Thyroid gland (tissue), 4 donors: ENCODE measurements around the gene TMEM164. TPM values are rescaled to one million over a fixed set of nuclear protein-coding genes. Genes with fewer than 3 reads are reported as not detected.
"Not testable (repeated sequence)": the region's sequence is repeated elsewhere in the genome, so short reads cannot be mapped to it uniquely, and the experiment has no call there.

Experiments
- DNase-seq, 2 donors: peaks; one replicate each; pipeline ENCODE4 v3.0.0-alpha.2; 2019
- H3K27ac ChIP-seq, 3 donors: fragments of 200-600 bp; sonication (generic); 1 replicate in 2 of 3; 2 replicates in 1 of 3; pipeline ENCODE4 v1.5.1; 2016 to 2019; ENCODE audit warnings: mild to moderate bottlenecking in 1 of 3, moderate library complexity in 1 of 3
- H3K27me3 ChIP-seq: fragments of 200-600 bp; sonication (generic); one replicate; pipeline ENCODE4 v1.5.1; 2019
- H3K36me3 ChIP-seq, 2 donors: fragments of 200-600 bp; sonication (generic); one replicate each; pipeline ENCODE4 v1.5.1; 2016 to 2019
- H3K4me1 ChIP-seq, 2 donors: fragments of 200-600 bp; sonication (generic); one replicate each; pipeline ENCODE4 v1.5.1; 2017 to 2019
- H3K4me3 ChIP-seq, 3 donors: fragments of 200-600 bp; sonication (generic); replicated peaks in 1 of 3; 1 replicate in 2 of 3; 2 replicates in 1 of 3; pipeline ENCODE4 v1.5.1; 2016; ENCODE audit warnings: mild to moderate bottlenecking in 1 of 3
- H3K9me3 ChIP-seq: fragments of 200-600 bp; sonication (generic); one replicate; pipeline ENCODE4 v1.5.1; 2017
- CTCF ChIP-seq, 6 experiments: fragments of 200-600 bp in 3 of 6; fragments of 450-650 bp in 3 of 6; sonication (generic) in 3 of 6; IDR thresholded peaks; one replicate each; pipeline ENCODE4 v1.5.1; 2016 to 2019; ENCODE audit warnings: antibody characterized with exemption in 6 of 6, mild to moderate bottlenecking in 2 of 6, inconsistent platforms in 1 of 6, moderate library complexity in 1 of 6
- POLR2A ChIP-seq, 2 donors: fragments of 450-650 bp; IDR thresholded peaks; one replicate each; pipeline ENCODE4 v1.6.1; 2017; ENCODE audit warnings: antibody characterized with exemption in 2 of 2, mild to moderate bottlenecking in 2 of 2, moderate library complexity in 1 of 2
- WGBS, 2 donors: methylation state at CpG; one replicate each; pipeline ENCODE4 v1.1.5; 2017; 5-methylcytosine and 5-hydroxymethylcytosine counted together
- intact Hi-C: fragments of 100-400 bp; cut with DNase I; formaldehyde crosslinking; loops from one replicate; pipeline ENCODE4 v1.15.1; 2023
- total RNA-seq, 4 donors: library from RNA; depleted of rRNA; stranded (reverse); fragments of >200 nt; gene quantifications; one replicate each; pipeline ENCODE4 v1.2.3, GENCODE V29; 2016

Gene TMEM164
- total RNA-seq, 4 donors from 2014 or later = 28.8 to 40.0 (median 33.8) TPM

- H3K36me3 ChIP-seq = no peaks in the 10 kb centered on the region
- no peak overlapping the region for H3K27ac ChIP-seq
- whole genome bisulfite sequencing, 2 donors = 94 to 100% methylated on average over 1 to 2 of the region's 2 CpGs
- DNase-seq = no peak
- intact Hi-C loops = no loop called here
- H3K27me3 ChIP-seq = no peaks in the 10 kb centered on the region
- TF ChIP-seq POLR2A (IDR thresholded peaks at IDR 0.05) (no peak), CTCF (IDR thresholded peaks at IDR 0.05) (no peak)
- H3K4me3 ChIP-seq = no peak overlapping the region
- H3K9me3 ChIP-seq = no peaks in the 10 kb centered on the region
- H3K4me1 ChIP-seq = no peaks in the 10 kb centered on the region
Measured at GRCh38 chrX:109964390-109964789, 38.5 kb upstream of the TMEM164 start.

GRCh38 chrX:109966246-109966645 is 36.7 kb upstream of the TMEM164 start:
- Histone ChIP-seq H3K27ac (no peak overlapping the region), H3K27me3 (no peaks in the 10 kb centered on the region), H3K4me3 (no peak overlapping the region), H3K4me1 (no peaks in the 10 kb centered on the region), H3K36me3 (no peaks in the 10 kb centered on the region), H3K9me3 (no peaks in the 10 kb centered on the region)
- TF ChIP-seq CTCF (IDR thresholded peaks at IDR 0.05) = no peak
- TF ChIP-seq POLR2A (IDR thresholded peaks at IDR 0.05) = no peak
- intact Hi-C loops = no loop called here
- no peak for DNase-seq
- WGBS, 2 donors = 80 to 86% methylated on average over 1 of the region's 1 CpG

GRCh38 chrX:109967156-109967555 is 35.8 kb upstream of the TMEM164 start:
- Histone ChIP-seq H3K9me3 (no peaks in the 10 kb centered on the region), H3K36me3 (no peaks in the 10 kb centered on the region), H3K4me1 (no peaks in the 10 kb centered on the region), H3K4me3 (no peak overlapping the region), H3K27ac (no peak overlapping the region), H3K27me3 (no peaks in the 10 kb centered on the region)
- WGBS, 2 donors = 82 to 93% methylated on average over 3 of the region's 3 CpGs
- intact Hi-C loops = no loop called here
- TF ChIP-seq POLR2A (IDR thresholded peaks at IDR 0.05) (no peak), CTCF (IDR thresholded peaks at IDR 0.05) (no peak)
- no peak for DNase-seq

- H3K4me3 ChIP-seq, intact Hi-C loops, DNase-seq, H3K27me3 ChIP-seq, H3K9me3 ChIP-seq, H3K36me3 ChIP-seq, H3K4me1 ChIP-seq, H3K27ac ChIP-seq: not testable (repeated sequence)
- 85 to 100% methylated on average over 3 to 4 of the region's 4 CpGs for WGBS, 2 donors
Measured at GRCh38 chrX:109970841-109971240, 32.1 kb upstream of the TMEM164 start.

- no peak overlapping the region for H3K4me3 ChIP-seq
- TF ChIP-seq CTCF (IDR thresholded peaks at IDR 0.05) (no peak), POLR2A (IDR thresholded peaks at IDR 0.05) (no peak)
- H3K27ac ChIP-seq = no peak overlapping the region
- no peak for DNase-seq
- H3K27me3 ChIP-seq = no peaks in the 10 kb centered on the region
- intact Hi-C loops = no loop called here
- no peaks in the 10 kb centered on the region for H3K9me3 ChIP-seq
- no peaks in the 10 kb centered on the region for H3K36me3 ChIP-seq
- WGBS, 2 donors = 62 to 100% methylated on average over 1 of the region's 1 CpG
- H3K4me1 ChIP-seq = no peaks in the 10 kb centered on the region
Measured at GRCh38 chrX:109974906-109975655, 27.8 kb upstream of the TMEM164 start.

GRCh38 chrX:109985210-109985609 is 17.7 kb upstream of the TMEM164 start:
- H3K4me3 ChIP-seq, H3K27ac ChIP-seq, H3K27me3 ChIP-seq, DNase-seq, H3K9me3 ChIP-seq, H3K4me1 ChIP-seq, intact Hi-C loops, H3K36me3 ChIP-seq: not testable (repeated sequence)
- 86 to 94% methylated on average over 4 of the region's 4 CpGs for WGBS, 2 donors
